AG09309 (cell line): ENCODE data around the gene NDUFS6.

Experiments used
- DNase-seq: peaks from one replicate; pipeline ENCODE4 v3.0.0-alpha.2; 2010; ENCODE audit warnings: low read depth
- H3K4me3 ChIP-seq: 2 replicates; pipeline ENCODE4 v1.5.1; 2011; ENCODE audit warnings: mild to moderate bottlenecking, low read depth, low read length, moderate library complexity; ENCODE audit not compliant: control insufficient read depth
- CTCF ChIP-seq: IDR thresholded peaks from 2 replicates; pipeline ENCODE4 v1.5.1; 2011; ENCODE audit warnings: mild to moderate bottlenecking, low read depth, low read length, inconsistent platforms; ENCODE audit not compliant: insufficient read depth, control insufficient read depth; ENCODE audit errors: missing control alignments

The NDUFS6 gene

DNA sequence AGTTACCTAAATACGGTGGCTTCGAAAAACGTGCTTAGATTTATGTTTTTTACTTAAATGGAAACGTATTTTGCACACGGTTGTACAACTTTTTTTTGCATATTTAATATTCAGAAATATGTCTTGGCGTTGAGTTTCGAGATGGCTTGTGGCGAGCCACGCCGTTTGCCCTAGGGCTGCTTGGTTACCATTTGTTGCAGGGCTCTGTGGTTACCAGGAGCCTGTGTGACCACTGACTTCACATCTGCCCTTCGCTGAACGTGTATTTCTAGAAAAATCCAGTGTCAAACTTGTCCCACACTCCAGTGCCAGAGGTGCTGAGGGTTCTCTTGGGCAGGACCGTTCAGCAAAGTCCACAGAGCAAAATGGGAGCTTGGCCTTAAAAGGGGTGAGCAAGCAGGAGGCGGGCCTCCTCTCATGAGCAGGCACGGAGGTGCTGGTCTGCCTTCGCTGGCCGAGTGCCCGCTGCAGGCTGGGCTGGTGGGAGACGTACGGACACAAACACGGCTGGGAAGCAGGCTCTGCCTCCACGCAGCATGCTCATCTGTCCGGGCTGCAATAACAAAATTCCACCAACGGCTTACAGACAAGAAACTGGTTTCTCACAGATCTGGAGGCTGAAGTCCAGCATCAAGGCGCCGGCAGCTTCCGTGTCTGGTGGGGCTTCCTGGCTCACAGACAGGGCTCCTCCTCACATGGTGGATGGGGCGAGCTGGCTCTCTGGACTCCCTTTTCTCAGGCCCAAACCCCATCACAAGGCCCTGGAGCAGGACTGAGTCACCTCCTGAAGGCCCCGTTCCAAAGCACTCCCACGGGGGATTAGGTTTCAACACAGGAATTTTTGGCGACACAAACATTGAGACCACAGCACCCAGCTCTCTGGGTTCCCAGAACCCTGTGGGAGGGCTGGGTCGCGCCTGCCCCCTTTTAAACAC is 7.0 kb upstream of the NDUFS6 start:
- DNase-seq, result peak; percentile 31
- no peak for TF ChIP-seq CTCF
- H3K4me3 ChIP-seq, result no peak overlapping the region

GRCh38 chr5:1794901-1795290 is 6.3 kb upstream of the NDUFS6 start:
- no peak overlapping the region for H3K4me3 ChIP-seq
- no peak for TF ChIP-seq CTCF
- no peak for DNase-seq

DNA sequence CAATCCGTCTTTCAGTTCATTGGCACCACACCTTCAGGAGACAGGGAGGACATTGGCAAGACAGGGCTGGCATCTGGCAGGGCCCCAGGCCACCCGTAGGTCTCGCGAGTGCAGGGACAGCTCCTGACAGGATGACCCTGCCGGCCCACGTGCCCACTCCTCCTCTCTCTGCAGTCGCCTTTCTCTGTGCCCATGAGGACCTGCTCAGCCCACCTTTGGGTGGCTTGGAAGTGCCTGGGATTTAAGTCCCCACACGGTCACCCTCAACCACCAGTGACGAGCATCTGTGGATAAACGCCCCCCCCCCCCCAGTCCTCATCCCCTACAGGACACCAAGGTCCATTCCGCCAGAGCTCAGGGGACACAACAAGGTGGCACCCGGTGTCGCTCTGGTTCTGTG is 5.7 kb upstream of the NDUFS6 start:
- no peak overlapping the region for H3K4me3 ChIP-seq

DNA sequence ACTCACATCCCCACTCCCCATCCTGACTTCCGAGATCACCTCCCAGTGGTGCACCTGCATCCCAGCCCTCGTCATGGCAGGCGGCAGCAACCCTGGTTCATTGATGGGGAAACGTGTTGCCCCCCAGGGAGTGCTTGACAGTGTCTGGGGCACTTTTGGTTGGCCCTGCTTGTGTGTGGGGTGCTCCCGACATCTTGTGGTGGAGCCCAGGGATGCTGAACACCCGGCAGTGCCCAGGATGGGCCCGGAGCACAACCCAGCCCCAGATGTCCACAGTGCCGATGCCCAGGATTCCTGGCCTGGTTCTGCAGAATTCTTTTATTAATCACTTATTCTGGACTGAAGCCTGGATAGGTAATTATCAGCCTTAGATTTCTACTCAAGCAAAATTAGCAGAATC is 5.3 kb upstream of the NDUFS6 start:
- no peak overlapping the region for H3K4me3 ChIP-seq
- TF ChIP-seq CTCF, result no peak
- no peak for DNase-seq

More for the DNA sequence above, 5.7 kb upstream of the NDUFS6 start:
- DNase-seq, result no peak
- no peak for TF ChIP-seq CTCF

- no peak for TF ChIP-seq CTCF
- DNase-seq, result no peak
- no peak overlapping the region for H3K4me3 ChIP-seq
These were observed 4.7 kb upstream of the NDUFS6 start for GRCh38 chr5:1796371-1797102.

- DNase-seq, result no peak
- no peak overlapping the region for H3K4me3 ChIP-seq
- TF ChIP-seq CTCF, result no peak
These were observed 4.0 kb upstream of the NDUFS6 start for GRCh38 chr5:1797103-1797800.
